HG02884 (cell line): Measurements from ENCODE around the gene DRC7.

ENCODE experiments used
- ATAC-seq: cut with Tn5 transposase; IDR thresholded peaks from one replicate; pipeline ENCODE4 v1.9.1; 2021; ENCODE audit warnings: mild to moderate bottlenecking, moderate library complexity; ENCODE audit not compliant: unreplicated experiment

Gene DRC7

DNA sequence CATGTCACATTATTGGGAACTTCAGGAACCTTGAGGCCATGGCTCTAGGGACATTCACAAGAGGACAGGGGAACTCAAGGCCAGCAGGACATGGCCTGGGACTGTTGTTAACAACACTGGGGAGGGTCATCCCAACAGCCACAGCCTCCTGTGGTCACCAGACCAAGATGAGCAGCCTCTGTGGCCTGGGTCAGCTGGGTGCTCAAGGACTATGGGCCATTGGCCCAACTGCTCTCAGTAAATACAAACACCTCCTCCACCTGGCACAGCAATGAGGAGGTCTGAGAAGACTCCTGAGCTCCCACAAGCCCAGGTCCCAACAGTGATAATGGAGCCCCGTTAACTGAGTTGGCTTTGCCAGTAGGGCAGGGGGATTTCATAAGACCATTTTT lies 86.7 kb downstream of the DRC7 start:
- ATAC-seq, result no peak
